GM19372 (cell line): ENCODE results near the gene DNAJB6.
"Not testable (repeated sequence)": the region's sequence is repeated elsewhere in the genome, so short reads cannot be mapped to it uniquely, and the experiment has no call there.

Experiments
- ATAC-seq: cut with Tn5 transposase; IDR thresholded peaks from one replicate; pipeline ENCODE4 v1.9.1; 2021; ENCODE audit warnings: mild to moderate bottlenecking, low read depth, moderate library complexity; ENCODE audit not compliant: unreplicated experiment

The DNAJB6 gene

GRCh38 chr7:157438121-157439025 lies 101.6 kb downstream of the DNAJB6 start:
- no peak for ATAC-seq

GRCh38 chr7:157439149-157439548 lies 102.3 kb downstream of the DNAJB6 start:
- ATAC-seq = no peak

- no peak for ATAC-seq
These were observed 103.0 kb downstream of the DNAJB6 start for GRCh38 chr7:157439761-157440160.

GRCh38 chr7:157440346-157441022 lies 103.7 kb downstream of the DNAJB6 start:
- no peak for ATAC-seq

GRCh38 chr7:157441023-157441399 lies 104.2 kb downstream of the DNAJB6 start:
- no peak for ATAC-seq

- ATAC-seq = no peak
These were observed 105.7 kb downstream of the DNAJB6 start for GRCh38 chr7:157442456-157442855.

GRCh38 chr7:157442993-157443831 lies 106.4 kb downstream of the DNAJB6 start:
- ATAC-seq = no peak

GRCh38 chr7:157444011-157444842 lies 107.4 kb downstream of the DNAJB6 start:
- ATAC-seq = no peak

- no peak for ATAC-seq
These were observed 108.0 kb downstream of the DNAJB6 start for GRCh38 chr7:157444843-157445135.

- ATAC-seq = no peak
These were observed 108.6 kb downstream of the DNAJB6 start for GRCh38 chr7:157445246-157445955.

GRCh38 chr7:157445956-157446295 lies 109.1 kb downstream of the DNAJB6 start:
- no peak for ATAC-seq

GRCh38 chr7:157446322-157446721 lies 109.5 kb downstream of the DNAJB6 start:
- no peak for ATAC-seq

GRCh38 chr7:157454003-157454402 lies 117.2 kb downstream of the DNAJB6 start:
- ATAC-seq = not testable (repeated sequence)

GRCh38 chr7:157457355-157458253 lies 120.8 kb downstream of the DNAJB6 start:
- ATAC-seq = no peak

- ATAC-seq = no peak
These were observed 121.4 kb downstream of the DNAJB6 start for GRCh38 chr7:157458254-157458633.

- no peak for ATAC-seq
These were observed 123.2 kb downstream of the DNAJB6 start for GRCh38 chr7:157459966-157460365.

- no peak for ATAC-seq
These were observed 123.9 kb downstream of the DNAJB6 start for GRCh38 chr7:157460721-157461120.

GRCh38 chr7:157461573-157462418 lies 125.0 kb downstream of the DNAJB6 start:
- ATAC-seq = no peak
